ENCODE measurements around the gene NARS2.
"Not testable (repeated sequence)": the region's sequence is repeated elsewhere in the genome, so short reads cannot be mapped to it uniquely, and the experiment has no call there.

NARS2 gene
- 18.3 to 28.0 reads per million in 2 donors for total RNA-seq

- DNase-seq, result peak; percentile 98
These were observed at the start of gene NARS2 for GRCh38 chr11:78574386-78575381. Gene NARS2, minus strand, starts transcription at chr11:78574864. Its CDS starts 376 bp downstream, at chr11:78574488.

- no peak for DNase-seq
These were observed 48.0 kb upstream of the NARS2 start for GRCh38 chr11:78622666-78623065.

GRCh38 chr11:78620159-78620558 is 45.5 kb upstream of the NARS2 start:
- no peak for DNase-seq

GRCh38 chr11:78615724-78616123 is 41.1 kb upstream of the NARS2 start:
- no peak for DNase-seq

- no peak for DNase-seq
These were observed 38.7 kb upstream of the NARS2 start for GRCh38 chr11:78613378-78613813.

GRCh38 chr11:78612721-78613377 is 38.2 kb upstream of the NARS2 start:
- no peak for DNase-seq

GRCh38 chr11:78609321-78609720 is 34.7 kb upstream of the NARS2 start:
- DNase-seq, result not testable (repeated sequence)

GRCh38 chr11:78607696-78608095 is 33.0 kb upstream of the NARS2 start:
- DNase-seq, result no peak

GRCh38 chr11:78606667-78607066 is 32.0 kb upstream of the NARS2 start:
- no peak for DNase-seq

- no peak for DNase-seq
These were observed 30.6 kb upstream of the NARS2 start for GRCh38 chr11:78605296-78605695.

GRCh38 chr11:78603792-78604191 is 29.1 kb upstream of the NARS2 start:
- DNase-seq, result no peak

- DNase-seq, result not testable (repeated sequence)
These were observed 28.1 kb upstream of the NARS2 start for GRCh38 chr11:78602771-78603170.

GRCh38 chr11:78601066-78601465 is 26.4 kb upstream of the NARS2 start:
- not testable (repeated sequence) for DNase-seq

GRCh38 chr11:78597579-78597978 is 22.9 kb upstream of the NARS2 start:
- not testable (repeated sequence) for DNase-seq

GRCh38 chr11:78595436-78596130 is 20.9 kb upstream of the NARS2 start:
- DNase-seq, result no peak

- no peak for DNase-seq
These were observed 20.1 kb upstream of the NARS2 start for GRCh38 chr11:78594814-78595213.

- DNase-seq, result no peak
These were observed 13.9 kb upstream of the NARS2 start for GRCh38 chr11:78588517-78588916.

GRCh38 chr11:78587446-78587845 is 12.8 kb upstream of the NARS2 start:
- no peak for DNase-seq

GRCh38 chr11:78586452-78587046 is 11.9 kb upstream of the NARS2 start:
- no peak for DNase-seq

- DNase-seq, result no peak
These were observed 9.2 kb upstream of the NARS2 start for GRCh38 chr11:78583889-78584288.

- DNase-seq, result no peak
These were observed 2.8 kb upstream of the NARS2 start for GRCh38 chr11:78577495-78577894.

- DNase-seq, result no peak
These were observed 2.0 kb upstream of the NARS2 start for GRCh38 chr11:78576549-78577097.

Measured in T-helper 9 cell (primary cell).